Upper lobe of left lung (tissue), 4 donors: Measurements from ENCODE around the gene ITIH1.

Experiments used
- POLR2A ChIP-seq, 4 donors: fragments of 450-650 bp; IDR thresholded peaks; one replicate each; pipeline ENCODE4 v1.5.1; 2016 to 2017; ENCODE audit warnings: antibody characterized with exemption in 4 of 4, mild to moderate bottlenecking in 2 of 4
- TF ChIP-seq, protein P1 (sequence below), 6 experiments: fragments of 450-650 bp in 4 of 6; fragments of 200-600 bp in 2 of 6; sonication (generic) in 2 of 6; IDR thresholded peaks; one replicate each; pipeline ENCODE4 v1.5.1; 2016 to 2019; ENCODE audit warnings: antibody characterized with exemption in 6 of 6

DNA sequence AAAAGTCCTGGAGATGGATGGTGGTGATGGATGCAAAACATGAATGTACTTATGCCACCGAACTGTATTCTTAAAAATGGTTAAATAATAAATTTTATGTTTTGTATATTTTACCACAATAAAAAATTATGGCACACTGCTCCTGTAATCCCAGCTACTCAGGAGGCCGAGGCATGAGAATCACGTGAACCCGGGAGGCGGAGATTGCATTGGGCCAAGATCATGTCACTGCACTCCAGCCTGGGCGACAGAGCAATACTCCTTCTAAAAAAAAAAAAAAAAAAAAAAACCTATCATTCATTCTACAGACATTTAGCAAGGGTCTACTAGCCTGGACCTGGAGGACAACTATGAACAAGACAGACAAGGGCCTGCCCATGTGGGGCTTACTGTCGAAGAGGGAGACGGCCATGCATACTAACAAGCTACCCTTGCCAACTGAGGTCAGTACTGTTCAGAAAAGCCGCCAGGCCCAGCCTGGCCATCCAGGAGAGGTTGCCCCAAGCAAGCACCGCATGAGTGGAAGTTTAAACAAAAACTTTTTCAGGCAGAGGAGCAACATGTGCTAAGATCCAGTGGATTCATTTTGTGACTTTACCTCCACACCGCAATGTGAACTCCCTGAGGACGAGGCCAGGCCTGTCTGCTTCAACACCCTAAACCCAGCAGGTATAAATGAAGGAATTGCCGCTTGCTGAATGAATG, 3.9 kb upstream of the ITIH1 start:
- TF ChIP-seq, protein P1, sequence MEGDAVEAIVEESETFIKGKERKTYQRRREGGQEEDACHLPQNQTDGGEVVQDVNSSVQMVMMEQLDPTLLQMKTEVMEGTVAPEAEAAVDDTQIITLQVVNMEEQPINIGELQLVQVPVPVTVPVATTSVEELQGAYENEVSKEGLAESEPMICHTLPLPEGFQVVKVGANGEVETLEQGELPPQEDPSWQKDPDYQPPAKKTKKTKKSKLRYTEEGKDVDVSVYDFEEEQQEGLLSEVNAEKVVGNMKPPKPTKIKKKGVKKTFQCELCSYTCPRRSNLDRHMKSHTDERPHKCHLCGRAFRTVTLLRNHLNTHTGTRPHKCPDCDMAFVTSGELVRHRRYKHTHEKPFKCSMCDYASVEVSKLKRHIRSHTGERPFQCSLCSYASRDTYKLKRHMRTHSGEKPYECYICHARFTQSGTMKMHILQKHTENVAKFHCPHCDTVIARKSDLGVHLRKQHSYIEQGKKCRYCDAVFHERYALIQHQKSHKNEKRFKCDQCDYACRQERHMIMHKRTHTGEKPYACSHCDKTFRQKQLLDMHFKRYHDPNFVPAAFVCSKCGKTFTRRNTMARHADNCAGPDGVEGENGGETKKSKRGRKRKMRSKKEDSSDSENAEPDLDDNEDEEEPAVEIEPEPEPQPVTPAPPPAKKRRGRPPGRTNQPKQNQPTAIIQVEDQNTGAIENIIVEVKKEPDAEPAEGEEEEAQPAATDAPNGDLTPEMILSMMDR (IDR thresholded peaks at IDR 0.05), result no peak
- no peak for TF ChIP-seq POLR2A (IDR thresholded peaks at IDR 0.05)
